ENCODE data around the gene ZNF106. TPM values are rescaled to one million over a fixed set of nuclear protein-coding genes. Genes with fewer than 3 reads are reported as not detected.

ZNF106 gene
- total RNA-seq, 1 experiment from 2014 or later: 102 TPM

DNA sequence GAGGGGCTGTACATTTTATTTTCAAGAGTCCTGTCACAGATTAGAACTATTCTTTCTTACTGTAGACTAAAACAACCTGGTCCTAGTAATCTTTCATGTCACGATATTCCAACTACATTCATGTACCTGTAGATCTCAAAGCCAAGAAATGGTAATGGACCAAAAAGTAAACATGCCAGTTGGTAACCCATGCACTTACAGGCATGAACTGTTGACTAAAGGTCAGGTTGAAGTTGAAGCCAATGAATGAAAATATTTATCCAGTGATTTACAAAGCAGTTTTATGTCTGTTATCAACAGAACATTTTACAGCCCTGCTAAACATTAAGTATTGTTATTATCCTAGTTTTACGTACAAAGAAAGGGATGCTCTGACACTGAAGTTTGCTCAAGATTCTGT lies 32.4 kb upstream of the ZNF106 start:
- no peak for DNase-seq (ENCODE audit: low spot score)
- intact Hi-C loops (cut with micrococcal nuclease; ENCODE audit: unreplicated experiment): no loop called here
- Histone ChIP-seq H3K4me1 (ENCODE audit: insufficient read depth, low read length, poor library complexity, severe bottlenecking) (no peaks in the 10 kb centered on the region), H3K27me3 (replicated peaks; ENCODE audit: insufficient read depth, low read depth, low read length, poor library complexity) (no peaks in the 10 kb centered on the region), H3K36me3 (ENCODE audit: insufficient read depth, low read length, poor library complexity, severe bottlenecking) (peaks cover 24% of the 10 kb centered on the region), H3K9me3 (ENCODE audit: low read depth, low read length, poor library complexity, severe bottlenecking) (no peaks in the 10 kb centered on the region), H3K27ac (ENCODE audit: low read depth, low read length, poor library complexity, severe bottlenecking) (no peak overlapping the region), H3K4me3 (ENCODE audit: low read depth, low read length, poor library complexity, severe bottlenecking) (no peak overlapping the region)
- ChIA-PET POLR2A (ENCODE audit: low non-redundant PET) (no interaction called here), CTCF (no interaction called here)
- no peak for TF ChIP-seq EZH2 (IDR thresholded peaks at IDR 0.05; ENCODE audit: borderline replicate concordance, low read depth, low read length, poor library complexity, severe bottlenecking)
- TF ChIP-seq, protein P1, sequence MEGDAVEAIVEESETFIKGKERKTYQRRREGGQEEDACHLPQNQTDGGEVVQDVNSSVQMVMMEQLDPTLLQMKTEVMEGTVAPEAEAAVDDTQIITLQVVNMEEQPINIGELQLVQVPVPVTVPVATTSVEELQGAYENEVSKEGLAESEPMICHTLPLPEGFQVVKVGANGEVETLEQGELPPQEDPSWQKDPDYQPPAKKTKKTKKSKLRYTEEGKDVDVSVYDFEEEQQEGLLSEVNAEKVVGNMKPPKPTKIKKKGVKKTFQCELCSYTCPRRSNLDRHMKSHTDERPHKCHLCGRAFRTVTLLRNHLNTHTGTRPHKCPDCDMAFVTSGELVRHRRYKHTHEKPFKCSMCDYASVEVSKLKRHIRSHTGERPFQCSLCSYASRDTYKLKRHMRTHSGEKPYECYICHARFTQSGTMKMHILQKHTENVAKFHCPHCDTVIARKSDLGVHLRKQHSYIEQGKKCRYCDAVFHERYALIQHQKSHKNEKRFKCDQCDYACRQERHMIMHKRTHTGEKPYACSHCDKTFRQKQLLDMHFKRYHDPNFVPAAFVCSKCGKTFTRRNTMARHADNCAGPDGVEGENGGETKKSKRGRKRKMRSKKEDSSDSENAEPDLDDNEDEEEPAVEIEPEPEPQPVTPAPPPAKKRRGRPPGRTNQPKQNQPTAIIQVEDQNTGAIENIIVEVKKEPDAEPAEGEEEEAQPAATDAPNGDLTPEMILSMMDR (conservative IDR thresholded peaks at IDR 0.05; ENCODE audit: low read depth, low read length): no peak
- no TSS peak for BruUV-seq (replicated peaks)

DNA sequence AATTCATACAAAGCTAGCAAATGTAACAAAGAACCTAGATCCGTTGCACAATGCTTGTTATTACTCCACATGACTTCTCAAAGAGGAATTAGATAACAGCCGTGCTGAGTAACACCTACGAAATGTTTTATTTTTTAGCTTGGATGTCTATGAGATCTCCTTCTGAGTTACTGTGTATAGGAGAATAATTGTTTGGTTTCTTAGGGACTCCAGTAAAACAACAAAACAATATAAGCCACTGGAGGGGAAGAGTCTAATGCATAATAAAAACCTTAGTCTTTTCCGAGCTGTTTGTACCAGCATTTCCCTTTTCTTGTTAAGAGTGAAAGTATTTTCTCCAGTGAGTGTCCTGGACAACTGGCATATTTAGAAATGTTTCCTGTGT lies 20.1 kb upstream of the ZNF106 start:
- intact Hi-C loops (cut with micrococcal nuclease; ENCODE audit: unreplicated experiment): no loop called here
- TF ChIP-seq, protein P1 (conservative IDR thresholded peaks at IDR 0.05; ENCODE audit: low read depth, low read length): no peak
- TF ChIP-seq EZH2 (IDR thresholded peaks at IDR 0.05; ENCODE audit: borderline replicate concordance, low read depth, low read length, poor library complexity, severe bottlenecking): no peak
- no TSS peak for BruUV-seq (replicated peaks)
- POLR2A ChIA-PET (ENCODE audit: low non-redundant PET): interaction anchor here (0.5 kb wide), 1 partner anchor 80 kb away, joined by 3 read pairs; no protein-coding TSS in a partner anchor
- no peak overlapping the region for H3K4me3 ChIP-seq (ENCODE audit: low read depth, low read length, poor library complexity, severe bottlenecking)
- no peaks in the 10 kb centered on the region for H3K4me1 ChIP-seq (ENCODE audit: insufficient read depth, low read length, poor library complexity, severe bottlenecking)
- CTCF ChIA-PET: interaction anchor here (1.0 kb wide), 1 partner anchor 37 kb away, joined by 3 read pairs; no protein-coding TSS in a partner anchor
- no peaks in the 10 kb centered on the region for H3K27me3 ChIP-seq (replicated peaks; ENCODE audit: insufficient read depth, low read depth, low read length, poor library complexity)
- DNase-seq (ENCODE audit: low spot score): no peak
- H3K36me3 ChIP-seq (ENCODE audit: insufficient read depth, low read length, poor library complexity, severe bottlenecking): peaks cover 11% of the 10 kb centered on the region
- no peak overlapping the region for H3K27ac ChIP-seq (ENCODE audit: low read depth, low read length, poor library complexity, severe bottlenecking)
- no peaks in the 10 kb centered on the region for H3K9me3 ChIP-seq (ENCODE audit: low read depth, low read length, poor library complexity, severe bottlenecking)

GRCh38 chr15:42510258-42511006 lies 19.5 kb upstream of the ZNF106 start:
- CTCF ChIA-PET: interaction anchor here (1.0 kb wide), 1 partner anchor 37 kb away, joined by 3 read pairs; no protein-coding TSS in a partner anchor
- H3K27ac ChIP-seq (ENCODE audit: low read depth, low read length, poor library complexity, severe bottlenecking): no peak overlapping the region
- no TSS peak for BruUV-seq (replicated peaks)
- no peaks in the 10 kb centered on the region for H3K4me1 ChIP-seq (ENCODE audit: insufficient read depth, low read length, poor library complexity, severe bottlenecking)
- H3K9me3 ChIP-seq (ENCODE audit: low read depth, low read length, poor library complexity, severe bottlenecking): no peaks in the 10 kb centered on the region
- intact Hi-C loops (cut with micrococcal nuclease; ENCODE audit: unreplicated experiment): no loop called here
- H3K4me3 ChIP-seq (ENCODE audit: low read depth, low read length, poor library complexity, severe bottlenecking): no peak overlapping the region
- H3K36me3 ChIP-seq (ENCODE audit: insufficient read depth, low read length, poor library complexity, severe bottlenecking): peaks cover 11% of the 10 kb centered on the region
- no peaks in the 10 kb centered on the region for H3K27me3 ChIP-seq (replicated peaks; ENCODE audit: insufficient read depth, low read depth, low read length, poor library complexity)
- DNase-seq (ENCODE audit: low spot score): no peak
- no peak for TF ChIP-seq EZH2 (IDR thresholded peaks at IDR 0.05; ENCODE audit: borderline replicate concordance, low read depth, low read length, poor library complexity, severe bottlenecking)
- TF ChIP-seq, protein P1 (conservative IDR thresholded peaks at IDR 0.05; ENCODE audit: low read depth, low read length): no peak
- POLR2A ChIA-PET (ENCODE audit: low non-redundant PET): interaction anchor here (0.5 kb wide), 1 partner anchor 81 kb away, joined by 3 read pairs; no protein-coding TSS in a partner anchor
